Measurements from ENCODE around the gene TBX21. TPM values are rescaled to one million over a fixed set of nuclear protein-coding genes. Genes with fewer than 3 reads are reported as not detected.
"Not testable (repeated sequence)": the region's sequence is repeated elsewhere in the genome, so short reads cannot be mapped to it uniquely, and the experiment has no call there.

Gene TBX21
- total RNA-seq, 2 donors from 2014 or later = 27.9 to 45.5 TPM

DNA sequence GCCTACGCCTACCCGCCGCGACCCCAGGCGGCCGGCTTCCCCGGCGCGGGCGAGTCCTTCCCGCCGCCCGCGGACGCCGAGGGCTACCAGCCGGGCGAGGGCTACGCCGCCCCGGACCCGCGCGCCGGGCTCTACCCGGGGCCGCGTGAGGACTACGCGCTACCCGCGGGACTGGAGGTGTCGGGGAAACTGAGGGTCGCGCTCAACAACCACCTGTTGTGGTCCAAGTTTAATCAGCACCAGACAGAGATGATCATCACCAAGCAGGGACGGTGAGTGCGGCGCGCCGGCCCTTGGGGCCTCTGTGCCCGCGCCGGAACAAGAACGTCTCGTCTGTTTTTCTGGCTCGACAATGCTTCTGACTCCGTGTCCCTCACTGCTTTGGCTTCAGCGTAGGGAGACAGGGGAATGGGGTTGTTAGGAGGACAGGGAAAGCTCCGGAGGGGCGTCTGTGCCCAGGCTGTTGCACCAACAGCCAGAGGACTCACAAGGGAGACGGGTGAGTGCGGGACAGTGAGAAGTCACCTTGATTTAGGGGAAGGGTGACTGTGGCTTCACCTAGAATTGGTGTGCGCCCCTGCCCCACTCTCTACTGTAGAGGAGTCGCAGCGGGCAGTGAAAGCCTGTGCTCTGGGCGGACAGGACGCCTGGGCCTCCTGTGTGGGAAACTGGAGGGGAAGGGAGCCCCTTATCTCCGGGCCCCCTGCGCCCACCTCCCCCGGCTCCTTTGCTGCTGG lies 806 bp downstream of the TBX21 start:
- Mint-ChIP-seq H3K27ac (peak overlapping the region; percentile 98), H3K9me3 (no peaks in the 10 kb centered on the region), H3K4me1 (ENCODE audit: low read depth) (peaks cover 84% of the 10 kb centered on the region), H3K4me3 (peak overlapping the region; percentile 96 to 100), H3K27me3 (ENCODE audit: low read depth) (no peaks in the 10 kb centered on the region), H3K36me3 (ENCODE audit: insufficient read depth in 2 of 2) (peaks cover 10 to 18% of the 10 kb centered on the region in 2 donors)
- ATAC-seq (replicated peaks in 1 of 2) (peak; percentile 20), DNase-seq (no peak)

DNA sequence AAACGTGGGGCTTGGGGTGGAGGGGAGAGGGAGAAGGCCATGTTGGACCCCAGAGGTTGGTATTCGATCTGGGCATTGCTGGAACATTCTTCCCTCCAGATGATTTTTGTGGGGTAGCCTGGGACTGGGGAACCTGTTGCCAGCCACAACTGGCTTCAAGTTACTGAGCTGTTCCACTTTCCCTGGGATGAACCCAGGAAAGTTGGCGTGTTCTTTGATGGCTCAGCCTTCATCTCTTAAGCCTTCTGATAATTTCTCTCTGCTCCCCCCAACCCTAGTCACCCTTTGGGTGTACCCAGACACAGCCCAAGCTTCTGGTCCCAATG lies 2.1 kb downstream of the TBX21 start:
- H3K4me3 Mint-ChIP-seq = peak overlapping the region; percentile 96 to 100
- no peaks in the 10 kb centered on the region for H3K9me3 Mint-ChIP-seq
- peak overlapping the region; percentile 89 for H3K27ac Mint-ChIP-seq
- ATAC-seq (replicated peaks in 1 of 2) (no peak), DNase-seq (no peak)
- H3K4me1 Mint-ChIP-seq (ENCODE audit: low read depth) = peaks cover 79% of the 10 kb centered on the region
- peaks cover 10 to 18% of the 10 kb centered on the region in 2 donors for H3K36me3 Mint-ChIP-seq (ENCODE audit: insufficient read depth in 2 of 2)
- H3K27me3 Mint-ChIP-seq (ENCODE audit: low read depth) = no peaks in the 10 kb centered on the region

DNA sequence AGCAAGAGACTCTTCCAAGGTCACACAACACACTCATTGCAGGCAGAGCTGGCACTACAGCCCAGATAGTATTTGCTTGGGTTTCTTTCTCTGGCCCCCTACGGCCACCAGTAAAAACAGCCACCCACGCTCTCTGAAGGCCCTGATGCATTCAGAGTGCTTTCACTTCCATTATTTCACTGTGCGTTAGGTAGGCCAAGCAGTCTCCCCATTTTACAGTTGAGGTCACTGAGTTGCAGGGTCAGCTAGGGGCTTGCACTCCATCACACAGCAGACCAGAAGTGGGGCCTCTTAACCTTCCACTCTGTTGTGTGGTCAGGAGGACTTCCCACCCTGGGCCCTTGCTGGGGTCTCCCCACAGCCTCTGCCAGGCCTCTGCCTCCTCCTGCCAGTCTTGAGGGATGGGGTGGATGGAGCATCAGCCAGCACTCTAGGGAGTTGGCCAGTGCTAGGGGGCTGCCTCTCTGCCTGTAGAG lies 2.5 kb downstream of the TBX21 start:
- Mint-ChIP-seq H3K4me3 (peak overlapping the region; percentile 96 to 100), H3K36me3 (ENCODE audit: insufficient read depth in 2 of 2) (peaks cover 10 to 18% of the 10 kb centered on the region in 2 donors), H3K4me1 (ENCODE audit: low read depth) (peaks cover 78% of the 10 kb centered on the region), H3K27ac (peak overlapping the region; percentile 89), H3K9me3 (no peaks in the 10 kb centered on the region), H3K27me3 (ENCODE audit: low read depth) (no peaks in the 10 kb centered on the region)
- ATAC-seq (replicated peaks in 1 of 2) (peak; percentile 29 to 45), DNase-seq (peak in 1 of 2 donors; percentile 55)

DNA sequence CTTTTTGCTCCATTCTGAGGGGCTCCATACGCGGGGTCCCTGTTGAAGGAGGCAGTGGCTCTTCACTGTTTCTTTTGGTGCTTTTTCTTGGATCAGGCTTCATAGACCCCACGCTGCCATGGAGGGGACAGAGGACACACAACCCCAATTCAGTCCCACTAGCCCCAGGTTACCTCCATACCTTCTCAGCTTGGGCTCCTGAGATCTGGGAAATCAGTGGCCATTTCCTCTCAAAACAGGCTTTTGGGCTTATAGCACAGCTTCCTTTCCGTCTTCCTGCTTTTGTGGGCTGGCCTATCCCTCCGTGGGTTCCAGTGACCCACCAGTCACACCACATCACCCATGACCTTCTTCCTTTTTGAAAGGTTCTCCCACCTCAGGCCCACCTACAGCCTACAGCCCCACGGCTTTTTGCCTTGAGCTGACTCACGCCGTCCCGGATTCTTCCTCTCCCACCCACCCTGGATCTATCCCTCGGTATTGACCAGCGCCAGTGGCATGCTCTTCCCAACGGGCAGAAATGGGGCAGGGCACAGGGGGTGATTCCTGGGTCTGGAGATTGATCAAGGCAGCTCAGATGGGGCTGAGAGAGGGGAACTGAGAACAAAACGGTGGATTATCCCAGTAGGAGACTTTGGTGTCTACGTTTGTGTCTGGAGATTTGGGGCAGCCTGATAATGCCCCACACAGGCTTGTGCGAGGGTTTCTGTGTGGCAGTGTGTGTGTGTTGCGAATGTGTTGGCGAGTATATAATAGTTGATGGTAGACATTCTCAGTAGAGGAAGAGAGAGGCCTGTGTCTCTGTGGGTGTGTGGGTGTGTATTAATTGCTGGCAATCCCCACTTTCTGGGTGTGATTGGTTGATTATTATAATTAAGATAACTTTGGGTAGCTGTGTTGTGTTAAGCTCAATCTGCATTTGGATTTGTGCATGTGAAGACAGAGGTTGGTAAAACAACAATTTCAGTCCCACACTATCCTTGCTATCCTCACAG lies 3.8 kb downstream of the TBX21 start:
- Mint-ChIP-seq H3K9me3 (no peaks in the 10 kb centered on the region), H3K4me3 (peak overlapping the region; percentile 96 to 100), H3K27me3 (ENCODE audit: low read depth) (no peaks in the 10 kb centered on the region), H3K4me1 (ENCODE audit: low read depth) (peaks cover 78% of the 10 kb centered on the region), H3K36me3 (ENCODE audit: insufficient read depth in 2 of 2) (peaks cover 17 to 22% of the 10 kb centered on the region in 2 donors), H3K27ac (peak overlapping the region; percentile 89)
- ATAC-seq (replicated peaks in 1 of 2) = no peak
- no peak for DNase-seq

DNA sequence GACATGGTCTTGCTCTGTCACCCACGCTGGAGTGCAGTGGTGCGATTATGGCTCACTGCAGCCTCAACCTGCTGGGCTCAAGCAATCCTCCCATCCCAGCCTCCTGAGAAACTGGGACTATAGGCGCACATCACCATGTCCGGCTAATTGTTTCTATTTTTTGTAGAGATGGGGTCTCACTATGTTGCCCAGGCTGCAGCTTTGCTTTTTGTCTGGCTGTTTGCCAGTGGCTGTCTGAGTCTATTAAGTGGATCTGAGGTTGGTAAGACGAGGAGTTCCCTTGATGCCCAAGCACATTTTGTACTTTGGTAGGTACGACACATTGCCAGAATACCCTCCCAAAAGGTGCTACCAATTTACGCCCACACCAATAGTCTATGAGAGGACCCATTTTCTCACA lies 5.1 kb downstream of the TBX21 start:
- ATAC-seq (replicated peaks in 1 of 2) (no peak), DNase-seq (no peak)
- Mint-ChIP-seq H3K4me3 (peak overlapping the region in 1 of 2 donors; percentile 33), H3K9me3 (no peaks in the 10 kb centered on the region), H3K36me3 (ENCODE audit: insufficient read depth in 2 of 2) (peaks cover 20 to 22% of the 10 kb centered on the region in 2 donors), H3K27me3 (ENCODE audit: low read depth) (no peaks in the 10 kb centered on the region), H3K27ac (no peak overlapping the region), H3K4me1 (ENCODE audit: low read depth) (peaks cover 80% of the 10 kb centered on the region)

DNA sequence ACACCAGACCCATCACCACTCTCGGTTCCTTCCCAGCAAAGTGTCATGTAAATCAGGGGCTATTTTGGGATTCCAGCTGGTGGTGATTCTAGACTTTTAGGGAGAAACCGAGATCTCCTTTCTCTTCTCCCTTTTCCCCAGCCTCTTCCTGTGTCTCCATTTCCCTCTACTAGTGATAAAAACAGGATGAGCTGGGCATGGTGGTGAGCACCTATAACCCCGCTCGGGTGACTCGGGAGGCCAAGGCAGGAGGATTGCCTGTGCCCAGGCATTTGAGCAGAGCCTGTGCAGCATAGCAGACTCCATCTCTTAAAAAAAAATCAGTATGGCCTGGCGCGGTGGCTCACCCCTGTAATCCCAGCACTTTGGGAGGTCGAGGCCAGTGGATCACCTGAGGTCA lies 6.1 kb downstream of the TBX21 start:
- Mint-ChIP-seq H3K4me3 (peak overlapping the region in 1 of 2 donors; percentile 42), H3K36me3 (ENCODE audit: insufficient read depth in 2 of 2) (peaks cover 16 to 21% of the 10 kb centered on the region in 2 donors), H3K9me3 (no peaks in the 10 kb centered on the region), H3K27ac (no peak overlapping the region), H3K27me3 (ENCODE audit: low read depth) (no peaks in the 10 kb centered on the region), H3K4me1 (ENCODE audit: low read depth) (peaks cover 79% of the 10 kb centered on the region)
- no peak for ATAC-seq (replicated peaks in 1 of 2)
- DNase-seq = no peak

DNA sequence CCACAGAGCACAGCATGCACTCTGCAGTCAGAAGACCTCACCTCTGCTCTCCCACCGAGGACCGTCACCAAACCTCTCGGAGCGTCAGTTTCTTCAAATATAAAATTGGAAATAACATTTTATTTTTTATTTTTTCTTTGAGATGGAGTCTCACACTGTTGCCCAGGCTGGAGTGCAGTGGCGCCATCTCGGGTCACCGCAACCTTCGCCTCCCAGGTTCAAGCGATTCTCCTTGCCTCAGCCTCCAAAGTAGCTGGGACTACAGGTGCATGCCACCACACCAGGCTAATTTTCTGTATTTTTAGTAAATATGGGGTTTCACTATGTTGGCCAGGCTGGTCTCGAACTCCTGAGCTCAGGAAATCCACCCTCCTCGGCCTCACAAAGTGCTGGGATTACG lies 6.9 kb downstream of the TBX21 start:
- DNase-seq; ATAC-seq (replicated peaks in 1 of 2); H3K27me3 Mint-ChIP-seq (ENCODE audit: low read depth); H3K4me3 Mint-ChIP-seq; H3K27ac Mint-ChIP-seq; H3K9me3 Mint-ChIP-seq: not testable (repeated sequence)
- H3K36me3 Mint-ChIP-seq (ENCODE audit: insufficient read depth in 2 of 2) = peaks cover 15% of the 10 kb centered on the region in 2 donors
- H3K4me1 Mint-ChIP-seq (ENCODE audit: low read depth) = peaks cover 71% of the 10 kb centered on the region

DNA sequence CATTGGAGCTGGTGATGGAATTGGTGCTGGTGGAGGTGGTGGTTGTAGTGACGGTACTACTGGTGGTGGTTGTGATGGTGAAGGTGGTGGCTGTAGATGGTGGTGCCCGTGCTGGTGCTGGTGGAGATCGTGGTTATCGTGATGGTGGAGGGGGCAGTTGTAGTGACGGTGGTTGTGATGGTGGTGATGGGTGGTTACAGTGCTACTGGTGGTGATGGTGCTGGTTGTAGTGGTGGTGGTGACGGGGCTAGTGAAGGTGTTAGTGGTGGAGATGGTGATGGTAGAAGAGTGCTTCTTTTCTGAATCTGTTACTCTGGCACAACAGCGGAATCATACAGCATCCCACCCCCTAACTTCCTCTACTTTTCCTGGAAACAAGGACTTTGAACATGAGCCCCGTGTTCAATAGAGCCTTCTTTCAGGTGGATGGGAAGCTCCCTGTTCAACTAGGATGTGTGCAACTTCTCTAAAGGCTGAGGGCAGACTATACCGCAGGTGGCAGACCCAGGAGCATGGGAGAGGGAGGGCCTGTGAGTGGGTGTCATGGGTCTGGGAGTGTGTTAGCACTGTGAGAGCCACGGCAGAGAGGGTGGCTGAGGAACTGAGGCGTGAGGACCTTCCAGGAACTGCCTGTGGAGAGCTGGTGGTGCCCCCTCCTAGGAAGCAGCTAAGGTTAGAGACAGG lies 8.2 kb downstream of the TBX21 start:
- H3K4me1 Mint-ChIP-seq (ENCODE audit: low read depth) = peaks cover 58% of the 10 kb centered on the region
- H3K9me3 Mint-ChIP-seq = no peaks in the 10 kb centered on the region
- peak overlapping the region; percentile 23 for H3K27ac Mint-ChIP-seq
- no peaks in the 10 kb centered on the region for H3K27me3 Mint-ChIP-seq (ENCODE audit: low read depth)
- no peak for DNase-seq
- H3K4me3 Mint-ChIP-seq = peak overlapping the region; percentile 42 to 58
- ATAC-seq (replicated peaks in 1 of 2) = peak; percentile 31 to 49
- peaks cover 12 to 21% of the 10 kb centered on the region in 2 donors for H3K36me3 Mint-ChIP-seq (ENCODE audit: insufficient read depth in 2 of 2)

DNA sequence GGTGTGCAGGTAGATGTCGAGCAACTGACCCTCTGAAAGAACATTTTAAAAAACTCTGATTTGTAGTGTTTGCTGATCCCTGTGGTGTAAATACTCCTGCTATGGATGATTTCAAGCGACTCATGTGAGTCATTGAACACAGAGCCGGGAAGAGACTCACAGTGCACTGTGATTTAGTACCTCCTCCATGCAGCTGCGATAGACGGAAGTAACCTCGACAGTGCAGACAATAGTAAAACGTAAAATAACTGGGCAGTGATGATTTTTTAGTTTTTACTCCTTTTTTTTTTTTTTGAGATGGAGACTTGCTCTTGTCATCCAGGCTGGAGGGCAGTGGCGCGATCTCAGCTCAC lies 8.7 kb downstream of the TBX21 start:
- Mint-ChIP-seq H3K4me1 (ENCODE audit: low read depth) (peaks cover 53% of the 10 kb centered on the region), H3K4me3 (peak overlapping the region; percentile 42 to 58), H3K9me3 (no peaks in the 10 kb centered on the region), H3K27ac (peak overlapping the region; percentile 23), H3K36me3 (ENCODE audit: insufficient read depth in 2 of 2) (peaks cover 9 to 21% of the 10 kb centered on the region in 2 donors), H3K27me3 (ENCODE audit: low read depth) (no peaks in the 10 kb centered on the region)
- DNase-seq (no peak), ATAC-seq (replicated peaks in 1 of 2) (peak in 1 of 2 donors; percentile 37)

DNA sequence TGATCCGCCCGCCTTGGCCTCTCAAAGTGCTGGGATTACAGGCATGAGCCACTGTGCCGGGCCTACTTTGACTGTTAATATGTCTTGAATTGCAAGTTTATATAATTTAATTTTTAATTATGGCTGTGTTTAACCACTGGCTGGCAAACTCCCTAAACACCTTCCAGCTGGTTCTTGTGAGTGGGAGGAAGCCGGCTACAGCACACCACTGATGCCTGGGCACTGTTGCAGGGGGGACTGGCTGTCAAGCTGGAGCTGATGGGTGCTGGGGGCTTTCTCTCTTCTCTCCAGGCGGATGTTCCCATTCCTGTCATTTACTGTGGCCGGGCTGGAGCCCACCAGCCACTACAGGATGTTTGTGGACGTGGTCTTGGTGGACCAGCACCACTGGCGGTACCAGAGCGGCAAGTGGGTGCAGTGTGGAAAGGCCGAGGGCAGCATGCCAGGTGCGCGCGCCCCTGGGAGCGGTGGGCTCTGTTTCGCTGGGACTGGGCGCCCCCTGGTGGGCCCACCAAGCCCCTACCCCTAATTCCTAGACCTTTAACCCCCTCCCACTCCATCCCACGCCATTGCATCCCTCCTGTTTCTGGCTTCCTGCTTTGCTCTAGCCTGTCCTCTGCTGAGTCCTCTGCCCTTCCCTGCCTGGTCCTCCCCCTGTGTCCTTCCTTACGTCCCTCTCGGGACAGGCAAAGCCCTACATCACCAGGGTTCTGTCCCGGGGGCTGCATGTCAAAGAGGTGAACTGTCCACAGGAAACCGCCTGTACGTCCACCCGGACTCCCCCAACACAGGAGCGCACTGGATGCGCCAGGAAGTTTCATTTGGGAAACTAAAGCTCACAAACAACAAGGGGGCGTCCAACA lies 9.5 kb downstream of the TBX21 start:
- H3K4me3 Mint-ChIP-seq = peak overlapping the region in 1 of 2 donors; percentile 42
- H3K36me3 Mint-ChIP-seq (ENCODE audit: insufficient read depth in 2 of 2) = peaks cover 7 to 26% of the 10 kb centered on the region in 2 donors
- ATAC-seq (replicated peaks in 1 of 2) = peak; percentile 68 to 75

DNA sequence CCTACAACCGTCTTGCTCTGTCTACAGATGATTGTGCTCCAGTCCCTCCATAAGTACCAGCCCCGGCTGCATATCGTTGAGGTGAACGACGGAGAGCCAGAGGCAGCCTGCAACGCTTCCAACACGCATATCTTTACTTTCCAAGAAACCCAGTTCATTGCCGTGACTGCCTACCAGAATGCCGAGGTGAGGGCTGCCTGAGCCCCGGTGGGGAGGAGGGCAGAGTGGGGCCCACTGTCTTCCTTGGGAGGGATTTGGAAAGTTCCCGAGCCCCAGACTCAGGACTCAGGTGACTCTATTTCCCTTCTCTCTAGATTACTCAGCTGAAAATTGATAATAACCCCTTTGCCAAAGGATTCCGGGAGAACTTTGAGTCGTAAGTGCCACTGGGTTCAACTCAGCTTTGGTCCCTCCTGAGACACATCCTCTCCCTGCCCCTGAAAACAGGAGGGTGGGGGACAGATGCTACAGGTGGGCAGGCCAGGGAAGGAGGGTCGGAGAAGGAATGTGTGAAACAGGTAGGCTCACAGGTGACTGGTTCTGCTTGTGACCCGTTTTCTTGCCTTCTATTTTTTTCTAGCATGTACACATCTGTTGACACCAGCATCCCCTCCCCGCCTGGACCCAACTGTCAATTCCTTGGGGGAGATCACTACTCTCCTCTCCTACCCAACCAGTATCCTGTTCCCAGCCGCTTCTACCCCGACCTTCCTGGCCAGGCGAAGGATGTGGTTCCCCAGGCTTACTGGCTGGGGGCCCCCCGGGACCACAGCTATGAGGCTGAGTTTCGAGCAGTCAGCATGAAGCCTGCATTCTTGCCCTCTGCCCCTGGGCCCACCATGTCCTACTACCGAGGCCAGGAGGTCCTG lies 11.4 kb downstream of the TBX21 start:
- H3K9me3 Mint-ChIP-seq = no peaks in the 10 kb centered on the region
- H3K4me1 Mint-ChIP-seq (ENCODE audit: low read depth) = peaks cover 31% of the 10 kb centered on the region
- H3K27ac Mint-ChIP-seq = no peak overlapping the region
- ATAC-seq (replicated peaks in 1 of 2) (no peak), DNase-seq (no peak)
- no peak overlapping the region for H3K4me3 Mint-ChIP-seq
- H3K27me3 Mint-ChIP-seq (ENCODE audit: low read depth) = no peaks in the 10 kb centered on the region
- peaks cover 7 to 26% of the 10 kb centered on the region in 2 donors for H3K36me3 Mint-ChIP-seq (ENCODE audit: insufficient read depth in 2 of 2)

More for the DNA sequence above, 9.5 kb downstream of the TBX21 start:
- H3K27me3 Mint-ChIP-seq (ENCODE audit: low read depth) = no peaks in the 10 kb centered on the region
- DNase-seq = peak; percentile 58 to 60
- H3K27ac Mint-ChIP-seq = no peak overlapping the region
- H3K9me3 Mint-ChIP-seq = no peaks in the 10 kb centered on the region
- H3K4me1 Mint-ChIP-seq (ENCODE audit: low read depth) = peaks cover 45% of the 10 kb centered on the region
